ENCODE measurements around the gene ASB3.

GRCh38 chr2:53787614-53788289 is 999 bp upstream of the ASB3 start:
- TF ChIP-seq CTCF (IDR thresholded peaks at IDR 0.05; ENCODE audit: low read length) (no peak), EZH2 (IDR thresholded peaks at IDR 0.05; ENCODE audit: borderline replicate concordance, low read length) (no peak)
